Trophoblast cell (in vitro differentiated cells and primary cell): Measurements from ENCODE around the gene CD180. TPM values are rescaled to one million over a fixed set of nuclear protein-coding genes. Genes with fewer than 3 reads are reported as not detected.
A peak's percentile ranks its signal among the peaks of the same experiment; 100 is the strongest.

Source experiments
- DNase-seq, 2 donors: peaks; one replicate each; pipeline ENCODE4 v3.0.0-alpha.2; 2016
- H2AFZ ChIP-seq: 2 replicates; pipeline ENCODE4 v1.6.1; 2013; ENCODE audit warnings: low read length, moderate library complexity, mild to moderate bottlenecking; ENCODE audit not compliant: insufficient read depth, poor library complexity
- H2AK5ac ChIP-seq: 2 replicates; pipeline ENCODE4 v1.6.1; 2013; ENCODE audit warnings: mild to moderate bottlenecking, low read length
- H2BK120ac ChIP-seq: 2 replicates; pipeline ENCODE4 v1.6.1; 2013; ENCODE audit warnings: low read length, mild to moderate bottlenecking, moderate library complexity; ENCODE audit not compliant: insufficient read depth, poor library complexity
- H2BK12ac ChIP-seq: 2 replicates; pipeline ENCODE4 v1.6.1; 2013; ENCODE audit warnings: mild to moderate bottlenecking, low read length, moderate library complexity
- H2BK5ac ChIP-seq: 2 replicates; pipeline ENCODE4 v1.6.1; 2013; ENCODE audit warnings: low read length, low read depth, moderate library complexity, mild to moderate bottlenecking; ENCODE audit not compliant: poor library complexity
- H3K14ac ChIP-seq: 2 replicates; pipeline ENCODE4 v1.6.1; 2013; ENCODE audit warnings: mild to moderate bottlenecking, low read length
- H3K18ac ChIP-seq: 2 replicates; pipeline ENCODE4 v1.6.1; 2013; ENCODE audit warnings: mild to moderate bottlenecking, low read length
- H3K23ac ChIP-seq: 2 replicates; pipeline ENCODE4 v1.6.1; 2013; ENCODE audit warnings: low read length
- H3K27ac ChIP-seq: 2 replicates; pipeline ENCODE4 v1.5.1; 2013; ENCODE audit warnings: low read depth, mild to moderate bottlenecking, inconsistent platforms, low read length, moderate library complexity
- H3K27me3 ChIP-seq: 2 replicates; pipeline ENCODE4 v1.6.1; 2013; ENCODE audit warnings: inconsistent platforms, mild to moderate bottlenecking, low read length, moderate library complexity; ENCODE audit not compliant: insufficient read depth
- H3K36me3 ChIP-seq, 2 experiments: 1 replicate in 1 of 2; 2 replicates in 1 of 2; pipeline ENCODE4 v1.6.1; 2013; ENCODE audit warnings: low read length in 2 of 2, mild to moderate bottlenecking in 2 of 2, moderate library complexity in 1 of 2; ENCODE audit not compliant: insufficient read depth in 2 of 2, control insufficient read depth in 1 of 2
- H3K4ac ChIP-seq: 2 replicates; pipeline ENCODE4 v1.6.1; 2013; ENCODE audit warnings: low read depth, mild to moderate bottlenecking, low read length, moderate library complexity
- H3K4me1 ChIP-seq, 2 experiments: 1 replicate in 1 of 2; 2 replicates in 1 of 2; pipeline ENCODE4 v1.6.1; 2013; ENCODE audit warnings: low read length in 2 of 2, mild to moderate bottlenecking in 2 of 2, moderate library complexity in 1 of 2; ENCODE audit not compliant: insufficient read depth in 2 of 2, control insufficient read depth in 1 of 2
- H3K4me2 ChIP-seq: 2 replicates; pipeline ENCODE4 v1.6.1; 2013; ENCODE audit warnings: inconsistent platforms, mild to moderate bottlenecking, low read length, moderate library complexity
- H3K4me3 ChIP-seq: 2 replicates; pipeline ENCODE4 v1.5.1; 2013; ENCODE audit warnings: mild to moderate bottlenecking, low read depth, low read length, inconsistent platforms
- H3K79me1 ChIP-seq: one replicate; pipeline ENCODE4 v1.6.1; 2013; ENCODE audit warnings: low read length
- H3K79me2 ChIP-seq: 2 replicates; pipeline ENCODE4 v1.6.1; 2013; ENCODE audit warnings: low read length, mild to moderate bottlenecking; ENCODE audit not compliant: control insufficient read depth, insufficient read depth, poor library complexity
- H3K9ac ChIP-seq: 2 replicates; pipeline ENCODE4 v1.6.1; 2013; ENCODE audit warnings: mild to moderate bottlenecking, low read length
- H3K9me3 ChIP-seq: 2 replicates; pipeline ENCODE4 v1.6.1; 2013; ENCODE audit warnings: low read depth, mild to moderate bottlenecking, control low read depth, inconsistent platforms, low read length; ENCODE audit not compliant: insufficient read depth
- H4K12ac ChIP-seq: 2 replicates; pipeline ENCODE4 v1.6.1; 2013; ENCODE audit warnings: low read depth, mild to moderate bottlenecking, low read length, moderate library complexity
- H4K8ac ChIP-seq: 2 replicates; pipeline ENCODE4 v1.6.1; 2013; ENCODE audit warnings: low read depth, mild to moderate bottlenecking, low read length, moderate library complexity
- H4K91ac ChIP-seq: one replicate; pipeline ENCODE4 v1.6.1; 2013; ENCODE audit warnings: low read depth, mild to moderate bottlenecking, low read length, moderate library complexity
- WGBS: extraction: QIAGEN DNeasy Blood & Tissue Kit; methylation state at CpG from one replicate; pipeline ENCODE4 v1.1.7; 2013; ENCODE audit warnings: missing lambda C conversion rate; ENCODE audit not compliant: insufficient read length, insufficient coverage; ENCODE audit errors: extremely low coverage; 5-methylcytosine and 5-hydroxymethylcytosine counted together
- polyA plus RNA-seq: library from polyadenylated mRNA; stranded (reverse); fragments of 200-250 nt; gene quantifications from 2 replicates; pipeline ENCODE4 v1.2.3, GENCODE V29; 2013

CD180 gene
- polyA plus RNA-seq = not detected in 2 replicates

DNA sequence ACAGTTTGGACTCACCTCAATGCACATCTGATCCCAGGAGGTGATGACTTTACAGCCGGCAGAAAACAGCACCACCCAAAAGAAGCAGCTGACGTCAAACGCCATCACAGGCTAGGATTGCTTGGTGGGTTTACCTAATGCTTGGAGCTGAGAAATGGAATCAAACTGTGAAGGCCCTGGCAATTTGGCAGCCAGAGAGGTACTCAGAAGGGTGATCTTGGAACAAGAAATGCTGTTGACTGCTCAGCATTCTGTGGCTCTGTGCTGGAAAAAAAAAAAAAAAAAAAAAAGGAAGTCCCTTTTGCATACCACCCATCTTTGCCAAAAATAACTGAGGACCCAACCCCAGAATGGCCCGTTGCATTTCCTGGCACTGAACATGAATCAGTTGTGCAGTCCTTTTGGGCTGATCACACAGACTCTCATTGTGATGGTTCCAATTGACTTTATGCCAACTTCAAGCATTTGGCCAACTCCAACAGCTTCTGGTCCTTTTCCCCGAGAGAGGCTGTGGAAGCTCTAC is at the start of gene CD180:
Gene CD180, minus strand, starts transcription at position 263 of the 523 bp plus-strand sequence. Its CDS starts 158 bp downstream, at position 105.
- no peak within 1 kb of the TSS for H4K12ac ChIP-seq

DNA sequence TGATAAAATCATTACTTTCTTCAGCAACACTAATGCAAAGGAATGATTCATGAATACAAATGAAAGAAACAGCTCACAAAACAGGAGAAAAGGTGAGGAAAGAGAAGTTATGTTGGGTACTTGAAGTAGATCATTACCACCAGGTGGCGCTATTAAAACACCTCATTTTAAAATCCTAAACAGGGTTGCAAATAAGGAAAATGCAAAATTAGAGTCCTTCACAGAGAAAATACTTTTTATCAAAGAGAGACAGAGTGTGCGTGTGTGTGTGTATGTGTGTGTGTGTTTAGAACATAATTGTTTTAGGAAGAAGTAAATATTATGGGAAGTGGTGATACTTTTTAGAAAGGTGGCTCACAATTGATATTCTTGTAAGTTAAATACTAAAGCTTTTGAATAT is 49.5 kb upstream of the CD180 start:
- Histone ChIP-seq H3K79me2 (no peaks in the 10 kb centered on the region), H3K27me3 (no peaks in the 10 kb centered on the region), H3K27ac (no peak overlapping the region), H3K14ac (no peak overlapping the region), H2AFZ (no peak overlapping the region), H4K91ac (no peak overlapping the region), H3K18ac (no peak overlapping the region), H3K23ac (no peak overlapping the region), H3K79me1 (no peaks in the 10 kb centered on the region), H3K9me3 (no peaks in the 10 kb centered on the region), H3K4me1 (peaks cover 3 to 11% of the 10 kb centered on the region in 2 experiments), H2AK5ac (no peak overlapping the region), H2BK12ac (no peak overlapping the region), H3K36me3 (no peaks in the 10 kb centered on the region), H2BK5ac (no peak overlapping the region), H4K8ac (no peak overlapping the region), H2BK120ac (no peak overlapping the region), H3K4ac (no peak overlapping the region), H3K9ac (no peak overlapping the region), H4K12ac (no peak overlapping the region), H3K4me2 (no peak overlapping the region), H3K4me3 (no peak overlapping the region)
- WGBS = no CpG with 5 or more reads among the region's 2 CpGs
- peak in 1 of 2 donors; percentile 90 for DNase-seq

More for the DNA sequence above, at the start of gene CD180:
- no peak within 1 kb of the TSS for H3K4me3 ChIP-seq
- H3K79me2 ChIP-seq = no peaks in the 10 kb centered on the region
- no peak within 1 kb of the TSS for H2AFZ ChIP-seq
- no peak within 1 kb of the TSS for H4K91ac ChIP-seq
- no peak within 1 kb of the TSS for H3K27ac ChIP-seq
- no peak within 1 kb of the TSS for H3K23ac ChIP-seq
- H3K4me1 ChIP-seq = no peaks in the 10 kb centered on the region
- no peaks in the 10 kb centered on the region for H3K36me3 ChIP-seq
- no peak within 1 kb of the TSS for H3K14ac ChIP-seq
- H2AK5ac ChIP-seq = no peak within 1 kb of the TSS
- no peak within 1 kb of the TSS for H4K8ac ChIP-seq
- no peak within 1 kb of the TSS for H2BK120ac ChIP-seq
- WGBS = no CpG with 5 or more reads among the region's 5 CpGs
- H3K18ac ChIP-seq = no peak within 1 kb of the TSS
- no peaks in the 10 kb centered on the region for H3K27me3 ChIP-seq
- H2BK5ac ChIP-seq = no peak within 1 kb of the TSS
- H3K4ac ChIP-seq = no peak within 1 kb of the TSS
- no peak within 1 kb of the TSS for H3K4me2 ChIP-seq
- no peaks in the 10 kb centered on the region for H3K79me1 ChIP-seq
- DNase-seq = no peak
- no peak within 1 kb of the TSS for H3K9ac ChIP-seq
- H3K9me3 ChIP-seq = peaks cover 3% of the 10 kb centered on the region
- no peak within 1 kb of the TSS for H2BK12ac ChIP-seq

DNA sequence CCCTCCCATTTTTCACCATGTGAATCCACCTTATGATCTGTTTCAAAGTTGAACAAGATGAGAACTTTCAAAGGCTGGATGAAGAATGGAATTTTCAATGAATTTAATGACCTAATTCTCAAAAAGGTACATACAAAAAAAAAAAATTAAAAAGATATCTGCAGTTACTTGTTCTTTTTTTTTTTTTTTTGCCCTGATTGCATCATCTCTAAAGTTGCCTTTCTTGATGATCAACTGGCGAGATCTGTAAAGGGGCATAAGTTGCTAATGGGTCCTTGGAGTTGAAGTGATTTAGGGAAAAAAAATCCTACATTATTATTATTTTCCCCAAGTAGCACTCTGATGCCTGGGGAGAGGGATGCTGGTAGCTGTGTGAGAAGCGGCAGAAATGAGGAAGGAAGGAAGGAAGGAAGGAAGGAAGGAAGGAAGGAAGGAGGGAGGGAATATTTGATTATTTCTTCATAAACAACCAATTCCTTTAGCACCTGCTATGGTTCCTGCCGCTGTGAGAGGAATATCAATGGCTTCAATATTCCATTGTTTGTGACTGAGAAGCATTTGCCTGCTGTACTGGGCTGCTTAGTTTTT is 48.8 kb upstream of the CD180 start:
- no peak overlapping the region for H2AK5ac ChIP-seq
- H2AFZ ChIP-seq = no peak overlapping the region
- H3K4me2 ChIP-seq = no peak overlapping the region
- H3K23ac ChIP-seq = no peak overlapping the region
- H3K27me3 ChIP-seq = no peaks in the 10 kb centered on the region
- H3K14ac ChIP-seq = no peak overlapping the region
- no peak overlapping the region for H4K91ac ChIP-seq
- peaks cover 3 to 11% of the 10 kb centered on the region in 2 experiments for H3K4me1 ChIP-seq
- H3K4ac ChIP-seq = no peak overlapping the region
- no peak overlapping the region for H2BK120ac ChIP-seq
- no peak overlapping the region for H3K9ac ChIP-seq
- no peak for DNase-seq
- no peaks in the 10 kb centered on the region for H3K79me1 ChIP-seq
- H3K27ac ChIP-seq = no peak overlapping the region
- H2BK5ac ChIP-seq = no peak overlapping the region
- H3K79me2 ChIP-seq = no peaks in the 10 kb centered on the region
- no peak overlapping the region for H4K8ac ChIP-seq
- no peak overlapping the region for H2BK12ac ChIP-seq
- no peak overlapping the region for H4K12ac ChIP-seq
- H3K18ac ChIP-seq = no peak overlapping the region
- no peaks in the 10 kb centered on the region for H3K36me3 ChIP-seq
- no peaks in the 10 kb centered on the region for H3K9me3 ChIP-seq
- no CpG with 5 or more reads among the region's 3 CpGs for WGBS
- no peak overlapping the region for H3K4me3 ChIP-seq

DNA sequence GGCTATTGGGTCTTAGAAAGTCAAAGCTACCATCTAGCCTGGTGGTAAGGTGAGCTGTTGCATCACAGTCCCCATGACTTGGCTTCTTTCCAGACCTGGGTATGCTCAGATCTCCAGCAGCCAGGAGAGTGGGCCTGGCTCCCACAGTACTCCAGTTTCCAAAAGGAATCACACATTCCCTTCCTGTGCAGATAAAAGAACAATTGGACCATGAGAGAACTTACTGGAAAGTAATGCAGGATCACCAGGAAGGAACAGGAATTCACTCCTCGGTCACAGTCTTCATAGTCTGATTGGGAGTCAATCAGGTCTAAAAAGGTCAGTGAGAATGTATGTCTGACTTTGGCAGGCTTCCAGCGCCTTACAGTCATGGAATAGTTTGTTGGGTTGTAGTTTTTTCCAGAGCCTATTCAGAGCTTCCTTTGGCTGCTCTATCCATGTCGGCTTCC is 47.8 kb upstream of the CD180 start:
- no peak overlapping the region for H3K4me2 ChIP-seq
- H3K79me1 ChIP-seq = no peaks in the 10 kb centered on the region
- no peak for DNase-seq
- H3K9me3 ChIP-seq = no peaks in the 10 kb centered on the region
- no peaks in the 10 kb centered on the region for H3K36me3 ChIP-seq
- no peak overlapping the region for H3K9ac ChIP-seq
- no peak overlapping the region for H4K8ac ChIP-seq
- H2AK5ac ChIP-seq = no peak overlapping the region
- no peak overlapping the region for H4K12ac ChIP-seq
- no peak overlapping the region for H3K27ac ChIP-seq
- H3K4ac ChIP-seq = no peak overlapping the region
- no peak overlapping the region for H2BK5ac ChIP-seq
- H3K4me1 ChIP-seq = peaks cover 3 to 11% of the 10 kb centered on the region in 2 experiments
- no peak overlapping the region for H3K14ac ChIP-seq
- H3K18ac ChIP-seq = no peak overlapping the region
- H3K23ac ChIP-seq = no peak overlapping the region
- H3K4me3 ChIP-seq = no peak overlapping the region
- H3K79me2 ChIP-seq = no peaks in the 10 kb centered on the region
- H2BK12ac ChIP-seq = no peak overlapping the region
- H3K27me3 ChIP-seq = no peaks in the 10 kb centered on the region
- H4K91ac ChIP-seq = no peak overlapping the region
- H2BK120ac ChIP-seq = no peak overlapping the region
- no CpG with 5 or more reads among the region's 3 CpGs for WGBS
- no peak overlapping the region for H2AFZ ChIP-seq
